VCaP (cell line): Measurements from ENCODE around the gene PRX.
A peak's percentile ranks its signal among the peaks of the same experiment; 100 is the strongest.

Experiments used
- H3K27ac ChIP-seq: fragments of 450-650 bp; 2 replicates; pipeline ENCODE4 v1.5.1; 2017
- TF ChIP-seq, protein P1 (sequence below): fragments of 450-650 bp; conservative IDR thresholded peaks from 2 replicates; pipeline ENCODE4 v1.5.1; 2017; ENCODE audit warnings: mild to moderate bottlenecking, moderate library complexity

PRX gene

DNA sequence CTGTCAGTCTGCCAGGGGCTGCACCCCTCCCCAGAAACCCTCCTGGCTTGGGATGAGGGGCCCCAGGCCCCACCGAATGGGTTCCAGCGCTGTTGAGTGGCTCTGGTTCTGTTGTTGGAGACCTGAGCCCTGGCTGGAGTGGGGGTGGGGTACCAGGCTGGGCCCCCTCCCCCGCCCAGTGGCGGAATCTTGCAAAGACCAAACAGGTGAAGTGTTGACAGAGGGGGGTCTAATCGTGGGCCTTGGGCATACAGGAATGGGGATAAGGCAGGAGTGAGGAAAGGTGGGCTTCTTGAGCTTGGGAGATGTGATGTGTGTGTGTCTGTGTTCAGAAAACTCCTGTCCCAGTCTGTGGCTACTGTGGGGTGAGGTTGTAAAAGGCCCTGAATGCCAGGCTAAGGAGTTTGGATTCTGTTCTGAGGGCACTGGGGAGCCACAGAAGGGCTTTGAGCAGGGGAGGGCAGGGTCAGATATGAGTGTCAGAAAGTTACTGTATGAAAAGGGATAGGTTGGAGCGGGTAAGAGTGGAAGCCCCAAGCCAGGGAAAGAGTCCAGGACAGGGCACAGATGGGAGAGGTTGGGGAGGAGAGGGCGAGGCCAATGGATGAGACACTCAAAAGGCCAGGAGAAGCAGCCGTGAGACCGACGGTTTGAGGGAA is 23.0 kb downstream of the PRX start, which contains the start of gene HIPK4:
Gene HIPK4 (minus strand): TSS at position 98 of the 659 bp plus-strand sequence. CDS start 279 bp downstream, outside the sequence.
- TF ChIP-seq, protein P1, sequence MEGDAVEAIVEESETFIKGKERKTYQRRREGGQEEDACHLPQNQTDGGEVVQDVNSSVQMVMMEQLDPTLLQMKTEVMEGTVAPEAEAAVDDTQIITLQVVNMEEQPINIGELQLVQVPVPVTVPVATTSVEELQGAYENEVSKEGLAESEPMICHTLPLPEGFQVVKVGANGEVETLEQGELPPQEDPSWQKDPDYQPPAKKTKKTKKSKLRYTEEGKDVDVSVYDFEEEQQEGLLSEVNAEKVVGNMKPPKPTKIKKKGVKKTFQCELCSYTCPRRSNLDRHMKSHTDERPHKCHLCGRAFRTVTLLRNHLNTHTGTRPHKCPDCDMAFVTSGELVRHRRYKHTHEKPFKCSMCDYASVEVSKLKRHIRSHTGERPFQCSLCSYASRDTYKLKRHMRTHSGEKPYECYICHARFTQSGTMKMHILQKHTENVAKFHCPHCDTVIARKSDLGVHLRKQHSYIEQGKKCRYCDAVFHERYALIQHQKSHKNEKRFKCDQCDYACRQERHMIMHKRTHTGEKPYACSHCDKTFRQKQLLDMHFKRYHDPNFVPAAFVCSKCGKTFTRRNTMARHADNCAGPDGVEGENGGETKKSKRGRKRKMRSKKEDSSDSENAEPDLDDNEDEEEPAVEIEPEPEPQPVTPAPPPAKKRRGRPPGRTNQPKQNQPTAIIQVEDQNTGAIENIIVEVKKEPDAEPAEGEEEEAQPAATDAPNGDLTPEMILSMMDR: no peak
- H3K27ac ChIP-seq: no peak within 1 kb of the TSS

GRCh38 chr19:40389404-40390083 is 23.6 kb downstream of the PRX start:
- TF ChIP-seq, protein P1: no peak
- H3K27ac ChIP-seq: no peak overlapping the region

DNA sequence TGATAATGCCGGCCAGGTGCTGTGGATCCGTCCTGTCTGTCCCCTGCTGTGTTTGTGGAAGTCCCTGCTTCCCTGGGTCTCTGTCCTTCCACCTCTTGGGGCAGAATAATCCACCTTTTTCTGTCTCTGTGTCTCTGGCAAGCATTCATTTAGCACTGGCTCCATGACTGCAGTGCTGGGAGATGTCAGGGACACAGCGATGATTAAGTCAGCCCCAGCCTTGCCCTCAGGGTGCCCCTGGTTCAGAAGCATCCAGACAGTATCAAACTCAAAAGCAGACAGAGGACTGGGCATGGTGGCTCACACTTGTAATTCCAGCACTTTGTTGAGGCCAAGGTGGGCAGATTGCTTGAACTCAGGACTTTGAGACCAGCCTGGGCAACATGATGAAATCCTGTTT is 24.7 kb downstream of the PRX start:
- no peak overlapping the region for H3K27ac ChIP-seq
- TF ChIP-seq, protein P1: no peak

DNA sequence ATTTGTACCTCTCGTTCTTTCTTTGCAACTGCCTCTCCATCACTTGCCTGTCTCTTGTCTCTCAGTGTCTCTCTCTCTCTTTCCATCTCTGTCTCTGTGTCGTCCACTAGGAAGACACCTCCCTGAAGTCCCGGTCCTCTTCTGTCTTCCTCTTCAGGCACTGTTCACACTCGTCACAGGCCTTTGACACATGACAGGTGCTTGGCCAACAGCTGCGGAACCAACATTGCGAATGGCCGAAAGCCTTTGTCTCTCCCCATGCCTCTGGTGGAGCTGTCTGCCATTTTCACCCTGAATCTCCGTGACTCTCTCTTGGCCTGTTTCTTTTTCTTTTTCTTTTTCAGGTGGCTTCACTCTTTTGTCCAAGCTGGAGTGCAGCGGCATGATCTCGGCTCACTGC is 26.0 kb downstream of the PRX start:
- TF ChIP-seq, protein P1: no peak
- no peak overlapping the region for H3K27ac ChIP-seq

DNA sequence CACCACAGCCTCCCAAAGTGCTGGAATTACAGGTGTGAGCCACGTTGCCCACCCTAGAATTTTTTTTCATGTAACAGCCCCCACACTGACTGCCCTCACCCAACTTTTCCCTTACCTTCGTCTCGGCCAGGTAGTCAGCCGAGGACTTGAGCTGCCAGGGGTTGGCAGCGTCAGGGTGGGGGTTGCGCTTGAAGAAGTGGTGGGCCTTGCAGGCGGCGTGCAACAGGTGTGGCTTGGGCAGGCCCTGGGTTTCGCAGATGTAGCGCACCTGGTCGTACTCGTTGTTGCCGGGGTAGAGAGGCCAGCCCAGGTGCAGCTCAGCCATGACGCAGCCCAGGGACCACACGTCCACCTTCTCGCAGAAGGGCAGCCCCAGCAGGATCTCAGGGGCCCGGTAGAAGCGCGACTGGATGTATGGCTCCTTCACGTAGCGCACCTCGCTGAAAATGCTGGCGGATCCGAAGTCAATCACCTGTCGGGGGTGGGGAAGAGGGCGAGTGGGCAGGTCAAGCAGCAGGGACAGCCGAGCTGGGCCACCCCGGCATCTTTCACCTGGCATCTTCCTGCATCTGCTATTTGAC is 29.4 kb downstream of the PRX start:
- TF ChIP-seq, protein P1: no peak
- H3K27ac ChIP-seq: no peak overlapping the region

GRCh38 chr19:40381321-40381720 is 31.9 kb downstream of the PRX start:
- TF ChIP-seq, protein P1: 0 out of 2 replicates have a peak, but pooled peaks have one; percentile 7
- H3K27ac ChIP-seq: no peak overlapping the region
